NT2/D1 (cell line): ENCODE results near the gene RDX.

Experiments
- DNase-seq: peaks from one replicate; pipeline ENCODE4 v3.0.0-alpha.2; 2011; ENCODE audit warnings: low read depth, low spot score
- H3K27me3 ChIP-seq: 2 replicates; pipeline ENCODE4 v1.6.0; 2011; ENCODE audit warnings: mild to moderate bottlenecking; ENCODE audit not compliant: insufficient read length, insufficient read depth
- H3K36me3 ChIP-seq: 2 replicates; pipeline ENCODE4 v1.6.1; 2011; ENCODE audit warnings: mild to moderate bottlenecking, low read length, mixed read lengths; ENCODE audit not compliant: insufficient read depth, insufficient read length
- H3K4me1 ChIP-seq: 2 replicates; pipeline ENCODE4 v1.5.1; 2011; ENCODE audit not compliant: insufficient read depth, insufficient read length
- H3K4me3 ChIP-seq: 2 replicates; pipeline ENCODE4 v1.5.1; 2011; ENCODE audit warnings: low read depth; ENCODE audit not compliant: insufficient read length
- H3K9ac ChIP-seq: 2 replicates; pipeline ENCODE4 v1.6.0; 2011; ENCODE audit warnings: low read depth; ENCODE audit not compliant: insufficient read length
- H3K9me3 ChIP-seq: 2 replicates; pipeline ENCODE4 v1.5.1; 2011; ENCODE audit warnings: mild to moderate bottlenecking, low read length; ENCODE audit not compliant: insufficient read depth
- SUZ12 ChIP-seq: IDR thresholded peaks from 2 replicates; pipeline ENCODE4 v1.6.1; 2011; ENCODE audit not compliant: insufficient read length, insufficient read depth; ENCODE audit errors: extremely low read depth
- YY1 ChIP-seq: IDR thresholded peaks from 2 replicates; pipeline ENCODE4 v1.6.1; 2011; ENCODE audit not compliant: insufficient read length, insufficient read depth
- ZNF274 ChIP-seq: IDR thresholded peaks from 2 replicates; pipeline ENCODE4 v1.6.1; 2011; ENCODE audit warnings: mild to moderate bottlenecking, low read depth, low read length

RDX gene

DNA sequence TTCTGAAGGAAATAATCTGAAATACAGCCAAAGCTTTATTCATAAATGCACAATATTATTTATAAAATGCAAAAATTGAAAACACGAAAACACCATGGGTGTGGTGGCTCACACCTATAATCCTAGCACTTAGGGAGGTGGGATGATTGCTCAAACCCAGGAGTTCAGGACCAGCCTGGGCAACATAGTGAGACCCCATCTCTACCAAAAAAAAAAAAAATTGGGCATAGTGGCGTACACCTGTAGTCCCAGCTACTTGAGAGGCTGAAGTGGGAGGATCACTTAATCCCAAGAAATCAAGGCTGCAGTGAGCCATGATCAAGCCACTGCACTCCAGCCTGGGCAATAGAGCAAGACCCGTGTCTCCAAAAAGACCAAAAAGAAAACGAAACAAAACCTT is 5.2 kb upstream of the RDX start:
- H3K4me1 ChIP-seq: no peaks in the 10 kb centered on the region
- TF ChIP-seq SUZ12: no peak
- no peak for TF ChIP-seq YY1
- no peak for TF ChIP-seq ZNF274
- no peaks in the 10 kb centered on the region for H3K36me3 ChIP-seq

DNA sequence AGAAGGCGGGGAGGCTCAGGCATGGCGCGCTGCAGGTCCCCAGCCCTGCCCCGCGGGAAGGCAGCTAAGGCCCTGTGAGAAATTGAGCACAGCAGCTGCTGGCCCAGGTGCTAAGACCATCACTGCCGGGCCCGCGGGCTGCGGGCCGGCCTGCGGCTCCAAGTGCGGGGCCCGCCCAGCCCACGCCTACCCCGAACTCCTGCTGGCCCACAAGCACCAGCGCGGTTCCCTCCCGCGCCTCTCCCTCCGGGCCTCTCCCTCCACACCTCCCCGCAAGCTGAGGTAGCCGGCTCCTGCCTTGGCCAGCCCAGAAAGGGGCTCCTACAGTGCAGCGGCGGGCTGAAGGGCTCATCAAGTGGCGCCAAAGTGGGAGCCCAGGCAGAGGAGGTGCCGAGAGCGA is 4.6 kb upstream of the RDX start:
- no peaks in the 10 kb centered on the region for H3K4me1 ChIP-seq
- H3K9ac ChIP-seq: no peak overlapping the region
- no peak for DNase-seq
- H3K36me3 ChIP-seq: no peaks in the 10 kb centered on the region
- no peaks in the 10 kb centered on the region for H3K27me3 ChIP-seq
- TF ChIP-seq SUZ12: no peak
- no peak for TF ChIP-seq ZNF274
- no peak for TF ChIP-seq YY1
- no peaks in the 10 kb centered on the region for H3K9me3 ChIP-seq
- no peak overlapping the region for H3K4me3 ChIP-seq

More for the DNA sequence above, 5.2 kb upstream of the RDX start:
- no peaks in the 10 kb centered on the region for H3K27me3 ChIP-seq
- H3K9me3 ChIP-seq: no peaks in the 10 kb centered on the region
- no peak overlapping the region for H3K9ac ChIP-seq
- H3K4me3 ChIP-seq: no peak overlapping the region
- no peak for DNase-seq

DNA sequence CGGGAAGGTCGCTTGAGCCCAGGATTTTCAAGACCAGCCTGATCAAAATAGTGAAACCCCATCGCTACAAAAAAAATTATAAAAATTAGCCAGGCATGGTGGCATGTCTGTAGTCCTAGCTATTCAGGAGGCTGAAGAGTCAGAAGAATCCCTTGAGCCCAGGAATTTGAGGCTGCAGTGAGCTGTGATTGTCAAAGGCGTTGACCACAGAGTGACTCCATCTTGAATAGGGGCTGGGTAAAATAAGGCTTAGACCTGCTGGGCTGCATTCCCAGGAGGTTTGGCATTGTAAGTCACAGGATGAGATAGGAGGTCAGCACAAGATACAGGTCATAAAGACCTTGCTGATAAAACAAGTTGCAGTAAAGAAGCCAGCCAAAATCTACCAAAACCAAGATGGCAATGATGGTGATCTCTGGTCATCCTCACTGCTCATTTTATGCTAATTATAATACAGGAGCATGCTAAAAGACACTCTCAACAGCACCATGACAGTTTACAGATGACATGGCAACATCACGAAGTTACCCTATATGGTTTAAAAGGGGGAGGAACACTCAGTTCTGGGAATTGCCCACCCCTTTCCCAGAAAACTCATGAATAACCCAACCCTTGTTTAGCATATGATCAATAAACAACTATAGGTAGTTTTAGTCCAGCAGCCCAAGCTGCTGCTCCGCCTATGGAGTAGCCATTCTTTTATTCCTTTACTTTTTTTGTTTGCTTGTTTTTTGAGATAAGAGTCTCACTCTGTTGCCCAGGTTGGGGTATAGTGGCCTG is 2.8 kb upstream of the RDX start:
- no peaks in the 10 kb centered on the region for H3K27me3 ChIP-seq
- no peak for DNase-seq
- peaks cover 4% of the 10 kb centered on the region for H3K36me3 ChIP-seq
- no peak for TF ChIP-seq SUZ12
- no peak for TF ChIP-seq ZNF274
- no peak for TF ChIP-seq YY1
- H3K4me1 ChIP-seq: no peaks in the 10 kb centered on the region
- no peaks in the 10 kb centered on the region for H3K9me3 ChIP-seq
- no peak overlapping the region for H3K9ac ChIP-seq
- no peak overlapping the region for H3K4me3 ChIP-seq

DNA sequence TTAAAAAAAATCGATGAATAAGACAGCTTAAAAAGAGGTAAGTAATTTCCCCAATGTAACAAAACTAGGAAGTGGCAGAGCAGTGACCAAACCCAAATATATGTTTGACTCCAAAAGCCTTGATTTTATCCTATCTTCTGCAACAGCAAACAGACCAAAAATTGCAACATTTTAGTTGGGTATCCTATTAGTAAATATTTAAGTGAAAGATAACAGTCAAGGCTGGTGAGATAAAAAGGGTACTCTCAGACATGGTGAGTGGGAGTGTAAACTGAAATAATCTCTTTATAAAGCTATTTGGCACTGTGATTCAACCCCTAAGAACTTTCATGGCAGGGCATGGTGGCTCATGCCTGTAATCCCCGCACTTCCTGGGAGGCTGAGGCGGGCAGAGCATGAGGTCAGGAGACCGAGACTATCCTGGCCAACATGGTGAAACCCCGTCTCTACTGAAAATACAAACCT is 1.9 kb upstream of the RDX start:
- no peak for DNase-seq
- Histone ChIP-seq H3K27me3 (no peaks in the 10 kb centered on the region), H3K4me1 (no peaks in the 10 kb centered on the region), H3K4me3 (no peak overlapping the region), H3K9ac (no peak overlapping the region), H3K36me3 (peaks cover 7% of the 10 kb centered on the region), H3K9me3 (no peaks in the 10 kb centered on the region)
- TF ChIP-seq ZNF274 (no peak), SUZ12 (no peak), YY1 (no peak)

DNA sequence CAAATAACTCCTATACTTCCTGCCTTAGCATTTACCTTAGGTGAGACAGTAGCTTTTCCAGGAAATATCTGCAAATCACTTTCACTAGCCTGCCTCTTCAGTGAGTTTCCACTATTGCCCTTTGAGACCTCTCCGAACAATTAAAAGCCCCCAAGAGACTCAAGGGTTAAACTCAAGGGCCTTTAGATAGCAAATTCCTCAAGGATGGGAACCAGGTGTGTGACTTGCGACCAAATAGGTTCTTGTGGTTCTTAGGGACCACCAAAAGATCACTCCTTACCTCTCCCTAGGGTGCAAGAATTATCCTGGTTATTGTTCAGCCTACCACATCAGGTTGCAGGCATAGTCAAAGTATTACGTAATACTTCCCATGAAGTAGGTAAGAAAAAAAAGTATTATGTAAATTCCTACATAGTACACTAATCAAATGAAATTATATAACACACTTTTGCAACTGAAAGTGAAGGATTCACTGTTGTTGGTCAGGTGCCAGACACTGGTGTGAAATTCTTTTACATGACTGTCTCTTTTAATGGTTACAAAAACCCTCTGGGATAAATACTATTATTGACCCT is 1.4 kb upstream of the RDX start:
- DNase-seq: no peak
- Histone ChIP-seq H3K4me3 (no peak overlapping the region), H3K9me3 (no peaks in the 10 kb centered on the region), H3K4me1 (no peaks in the 10 kb centered on the region), H3K27me3 (no peaks in the 10 kb centered on the region), H3K36me3 (peaks cover 9% of the 10 kb centered on the region), H3K9ac (no peak overlapping the region)
- TF ChIP-seq YY1: no peak

GRCh38 chr11:110297076-110297725 is 787 bp upstream of the RDX start:
- no peaks in the 10 kb centered on the region for H3K27me3 ChIP-seq
- H3K9ac ChIP-seq: peak overlapping the region; percentile 67
- TF ChIP-seq YY1 (no peak), ZNF274 (no peak), SUZ12 (no peak)
- H3K4me3 ChIP-seq: peak overlapping the region; percentile 47
- peaks cover 9% of the 10 kb centered on the region for H3K36me3 ChIP-seq
- no peaks in the 10 kb centered on the region for H3K9me3 ChIP-seq
- no peak for DNase-seq
- H3K4me1 ChIP-seq: no peaks in the 10 kb centered on the region

DNA sequence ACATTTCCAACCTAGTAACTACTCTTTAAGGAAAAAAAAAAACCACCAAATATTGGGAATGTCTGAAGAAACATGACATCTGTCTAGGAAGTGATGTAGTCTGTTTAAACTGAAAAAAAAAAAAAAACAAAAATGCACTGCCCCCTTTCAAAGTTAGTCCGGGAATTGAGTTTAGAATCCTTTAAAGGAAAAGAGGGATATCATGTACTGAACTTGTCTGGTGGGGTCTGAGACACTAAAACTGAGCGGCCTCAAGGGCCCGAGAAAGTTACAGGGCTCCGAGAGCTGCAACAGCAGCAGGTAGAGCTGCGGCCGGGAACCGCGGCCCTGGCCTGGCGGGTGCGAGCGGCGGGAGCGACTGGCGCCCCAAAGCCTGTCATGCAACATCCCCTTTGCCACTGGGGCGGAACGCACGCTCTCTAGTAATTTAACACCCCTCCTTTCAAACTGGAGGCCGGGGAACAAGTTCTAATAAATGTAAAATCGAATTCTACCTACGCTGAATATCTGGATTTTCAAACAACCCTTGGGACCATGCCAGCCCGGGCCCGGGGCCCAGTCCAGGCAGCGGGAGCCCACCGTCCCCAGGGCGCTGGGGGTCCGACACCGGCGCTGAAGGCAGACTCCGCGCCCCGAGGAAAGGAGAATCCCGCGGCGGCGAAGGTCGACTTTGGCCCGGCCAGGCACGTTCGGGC is 736 bp downstream of the RDX start:
- TF ChIP-seq SUZ12: no peak
- no peak for TF ChIP-seq ZNF274
- TF ChIP-seq YY1: no peak
- H3K9ac ChIP-seq: peak overlapping the region; percentile 93
- H3K4me3 ChIP-seq: peak overlapping the region; percentile 79
- DNase-seq: no peak
- peaks cover 9% of the 10 kb centered on the region for H3K36me3 ChIP-seq
- H3K9me3 ChIP-seq: no peaks in the 10 kb centered on the region
- H3K27me3 ChIP-seq: no peaks in the 10 kb centered on the region
- H3K4me1 ChIP-seq: no peaks in the 10 kb centered on the region
